Ishikawa (cell line): ENCODE results near the gene IMMP2L.

Source experiments
- CEBPB ChIP-seq: IDR thresholded peaks from 2 replicates; pipeline ENCODE4 v1.6.1; 2012
- CREB1 ChIP-seq: IDR thresholded peaks from 2 replicates; pipeline ENCODE4 v1.6.1; 2012; ENCODE audit warnings: low read depth
- EGR1 ChIP-seq: IDR thresholded peaks from 2 replicates; pipeline ENCODE4 v1.6.1; 2012
- EP300 ChIP-seq: IDR thresholded peaks from 2 replicates; pipeline ENCODE4 v1.6.1; 2012; ENCODE audit warnings: borderline replicate concordance
- FOXM1 ChIP-seq: IDR thresholded peaks from 2 replicates; pipeline ENCODE4 v1.6.1; 2012; ENCODE audit warnings: low read depth, borderline replicate concordance
- MAX ChIP-seq: IDR thresholded peaks from 2 replicates; pipeline ENCODE4 v1.6.1; 2012
- NFIC ChIP-seq: IDR thresholded peaks from 2 replicates; pipeline ENCODE4 v1.6.1; 2012
- RAD21 ChIP-seq: IDR thresholded peaks from 2 replicates; pipeline ENCODE4 v1.6.1; 2012; ENCODE audit warnings: low read depth
- REST ChIP-seq: IDR thresholded peaks from 2 replicates; pipeline ENCODE4 v1.6.1; 2012; ENCODE audit warnings: low read depth, mild to moderate bottlenecking
- TAF1 ChIP-seq: IDR thresholded peaks from 2 replicates; pipeline ENCODE4 v1.6.1; 2012; ENCODE audit warnings: low read depth, mild to moderate bottlenecking
- TCF12 ChIP-seq: IDR thresholded peaks from 2 replicates; pipeline ENCODE4 v1.6.1; 2012; ENCODE audit warnings: low read depth
- TEAD4 ChIP-seq: IDR thresholded peaks from 2 replicates; pipeline ENCODE4 v1.6.1; 2012
- USF1 ChIP-seq: IDR thresholded peaks from 2 replicates; pipeline ENCODE4 v1.6.1; 2012
- YY1 ChIP-seq: IDR thresholded peaks from 2 replicates; pipeline ENCODE4 v1.6.1; 2012; ENCODE audit warnings: low read depth
- ZBTB7A ChIP-seq: IDR thresholded peaks from 2 replicates; pipeline ENCODE4 v1.6.1; 2012; ENCODE audit warnings: low read depth

Gene IMMP2L

GRCh38 chr7:110720626-110721025 lies 841.7 kb downstream of the IMMP2L start:
- TF ChIP-seq CEBPB (no peak), MAX (no peak), EP300 (no peak), YY1 (no peak), ZBTB7A (no peak), CREB1 (no peak), NFIC (no peak), TEAD4 (no peak), USF1 (no peak), RAD21 (no peak), EGR1 (no peak), REST (no peak), TCF12 (no peak), TAF1 (no peak), FOXM1 (no peak)

DNA sequence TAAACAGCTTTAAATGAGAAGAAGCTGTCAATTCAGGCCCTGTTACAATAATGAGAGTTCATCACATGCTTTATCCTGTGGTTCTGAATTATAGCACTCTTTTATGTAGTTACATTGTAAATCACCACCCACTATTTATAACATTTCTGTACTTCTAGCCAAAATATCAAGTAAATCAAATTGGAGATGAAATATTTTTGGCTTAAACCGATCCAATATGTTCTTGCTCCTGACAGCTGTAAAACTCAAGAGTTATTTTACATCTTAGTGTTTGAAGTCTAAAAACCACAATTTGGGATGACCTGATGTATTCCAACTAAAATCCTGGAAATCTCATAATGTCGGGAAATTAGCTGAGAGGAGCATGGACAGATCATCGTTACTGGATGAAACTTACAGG lies 842.6 kb downstream of the IMMP2L start:
- TF ChIP-seq TAF1 (no peak), REST (no peak)

- TF ChIP-seq NFIC (no peak), CEBPB (no peak), ZBTB7A (no peak), USF1 (no peak), EP300 (no peak), TAF1 (no peak), YY1 (no peak), REST (no peak), CREB1 (no peak), TEAD4 (no peak), TCF12 (no peak), EGR1 (no peak), RAD21 (no peak), FOXM1 (no peak)
Measured at GRCh38 chr7:110718503-110719205, 843.6 kb downstream of the IMMP2L start.

GRCh38 chr7:110704225-110704624 lies 858.1 kb downstream of the IMMP2L start:
- TF ChIP-seq EGR1 (no peak), CREB1 (no peak), FOXM1 (no peak), CEBPB (no peak), MAX (no peak), USF1 (no peak), TCF12 (no peak), RAD21 (no peak), YY1 (no peak)
